PC-9 (cell line): Measurements from ENCODE around the gene ELMO1. TPM values are rescaled to one million over a fixed set of nuclear protein-coding genes. Genes with fewer than 3 reads are reported as not detected.

Experiments
- BruUV-seq: library from RNA; stranded (reverse); fragments of 400-500 nt; replicated peaks from 2 replicates; lab custom pipeline; 2021; lab: Mats Ljungman, UMichigan
- CTCF ChIA-PET: fragments of 300-600 bp; sonication (Branson Sonifier 250); formaldehyde crosslinking; loops from one replicate; lab custom pipeline; 2022; ENCODE audit warnings: antibody characterized with exemption; lab: Charles Lee
- POLR2A ChIA-PET: fragments of 300-600 bp; sonication (Branson Sonifier 250); formaldehyde crosslinking; loops from one replicate; lab custom pipeline; 2022; ENCODE audit warnings: antibody characterized with exemption; ENCODE audit not compliant: unreplicated experiment; lab: Charles Lee
- DNase-seq, 2 experiments: peaks; one replicate each; pipeline versions ENCODE4 v3.0.0 to v3.0.0-alpha.2; 2015 to 2022; ENCODE audit warnings: mixed read lengths in 1 of 2
- H2AFZ ChIP-seq: fragments of 200-600 bp; sonication (generic); 2 replicates; pipeline ENCODE4 v1.8.1; 2017; ENCODE audit warnings: antibody characterized with exemption
- H3F3A ChIP-seq: fragments of 200-600 bp; sonication (generic); 2 replicates; pipeline ENCODE4 v1.8.1; 2017; ENCODE audit warnings: antibody characterized with exemption, mild to moderate bottlenecking, low read depth; ENCODE audit not compliant: insufficient read depth
- H3K27ac ChIP-seq: fragments of 200-600 bp; sonication (generic); 2 replicates; pipeline ENCODE4 v1.6.1; 2016; ENCODE audit warnings: mixed run types
- H3K27me3 ChIP-seq: fragments of 200-600 bp; sonication (generic); 2 replicates; pipeline ENCODE4 v1.6.1; 2016; ENCODE audit warnings: low read depth, mixed run types; ENCODE audit not compliant: insufficient read depth
- H3K36me3 ChIP-seq: fragments of 200-600 bp; sonication (generic); 2 replicates; pipeline ENCODE4 v1.6.1; 2016; ENCODE audit warnings: low read depth, mixed run types
- H3K4me1 ChIP-seq: fragments of 200-600 bp; sonication (generic); replicated peaks from 2 replicates; pipeline ENCODE4 v1.6.1; 2016; ENCODE audit warnings: mixed run types; ENCODE audit not compliant: insufficient read depth
- H3K4me2 ChIP-seq: fragments of 200-600 bp; sonication (generic); 2 replicates; pipeline ENCODE4 v1.6.1; 2017; ENCODE audit warnings: mixed run types
- H3K4me3 ChIP-seq: fragments of 200-600 bp; sonication (generic); 2 replicates; pipeline ENCODE4 v1.6.1; 2016; ENCODE audit warnings: mixed run types
- H3K79me2 ChIP-seq: fragments of 200-600 bp; sonication (generic); 2 replicates; pipeline ENCODE4 v1.6.1; 2017; ENCODE audit warnings: low read depth, mixed run types
- H3K9me2 ChIP-seq: fragments of 200-600 bp; sonication (generic); 2 replicates; pipeline ENCODE4 v1.8.1; 2017; ENCODE audit warnings: mild to moderate bottlenecking; ENCODE audit not compliant: insufficient read depth
- H3K9me3 ChIP-seq: fragments of 200-600 bp; sonication (generic); 2 replicates; pipeline ENCODE4 v1.8.1; 2016; ENCODE audit warnings: low read depth; ENCODE audit not compliant: insufficient read depth
- H4K20me1 ChIP-seq: fragments of 200-600 bp; sonication (generic); 2 replicates; pipeline ENCODE4 v1.8.1; 2017; ENCODE audit not compliant: insufficient read depth
- CTCF ChIP-seq: fragments of 200-600 bp; sonication (generic); conservative IDR thresholded peaks from 2 replicates; pipeline ENCODE4 v1.6.1; 2017; ENCODE audit warnings: mixed run types, antibody characterized with exemption, mild to moderate bottlenecking, moderate library complexity
- EZH2 ChIP-seq: fragments of 200-600 bp; sonication (generic); IDR thresholded peaks from 2 replicates; pipeline ENCODE4 v1.8.0; 2017; ENCODE audit warnings: antibody characterized with exemption, low read depth
- intact Hi-C: fragments of 100-400 bp; cut with micrococcal nuclease; formaldehyde crosslinking; loops from one replicate; pipeline ENCODE4 v1.10.0; 2022; ENCODE audit not compliant: unreplicated experiment
- total RNA-seq: library from RNA; stranded (reverse); gene quantifications from 2 replicates; pipeline ENCODE4 v1.2.3, GENCODE V29; 2021

ELMO1 gene
- total RNA-seq, 1 experiment from 2014 or later: 4.8 TPM

DNA sequence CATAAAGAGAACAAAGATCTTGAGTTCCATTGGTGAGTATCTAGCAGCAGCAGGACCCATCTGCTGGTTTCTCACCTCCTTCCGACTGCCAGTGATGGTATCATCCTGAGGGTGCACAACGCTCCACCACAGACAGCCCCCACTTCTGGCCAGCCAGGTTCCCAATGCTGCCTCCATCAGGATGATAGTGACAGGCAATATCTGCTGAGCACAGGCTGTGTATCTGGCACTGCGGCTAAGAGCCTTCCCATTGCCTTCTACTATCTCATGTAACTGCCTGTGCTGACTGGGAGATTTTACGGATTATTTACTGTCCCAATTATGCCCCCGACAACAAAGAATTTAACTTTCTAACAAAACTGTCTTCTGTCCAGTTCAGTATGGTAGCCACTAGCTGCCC is 372.0 kb downstream of the ELMO1 start:
- no peak overlapping the region for H3K4me2 ChIP-seq
- H3K4me3 ChIP-seq: no peak overlapping the region
- intact Hi-C loops: no loop called here
- BruUV-seq: no TSS peak
- no peak for TF ChIP-seq EZH2
- no peak for TF ChIP-seq CTCF
- no peaks in the 10 kb centered on the region for H3K9me2 ChIP-seq
- no peaks in the 10 kb centered on the region for H3K79me2 ChIP-seq
- ChIA-PET CTCF (no interaction called here), POLR2A (no interaction called here)
- DNase-seq: no peak
- no peak overlapping the region for H3K27ac ChIP-seq
- no peaks in the 10 kb centered on the region for H3F3A ChIP-seq
- no peaks in the 10 kb centered on the region for H3K9me3 ChIP-seq
- H3K4me1 ChIP-seq: no peaks in the 10 kb centered on the region
- H2AFZ ChIP-seq: no peak overlapping the region
- peaks cover 42% of the 10 kb centered on the region for H3K27me3 ChIP-seq
- H3K36me3 ChIP-seq: no peaks in the 10 kb centered on the region
- no peaks in the 10 kb centered on the region for H4K20me1 ChIP-seq

DNA sequence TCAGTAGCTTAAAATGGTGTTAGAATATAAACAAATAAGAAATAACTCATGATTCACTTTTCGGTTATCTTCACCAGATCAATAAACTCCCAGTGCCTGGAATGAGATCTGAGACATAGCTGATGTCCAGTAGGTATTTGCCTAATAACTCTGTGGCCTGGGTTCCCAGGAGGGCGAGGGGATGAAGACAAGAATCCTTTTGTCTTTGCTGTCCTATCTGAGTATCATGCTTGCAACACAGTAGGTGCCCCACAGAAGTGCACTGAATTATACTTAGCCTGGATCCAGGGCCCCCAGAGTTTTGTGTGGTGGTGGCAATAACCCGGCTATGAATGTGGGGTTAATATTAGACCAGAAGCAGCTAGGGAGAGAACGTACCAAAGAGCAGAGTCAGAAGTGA is 374.3 kb downstream of the ELMO1 start:
- POLR2A ChIA-PET: no interaction called here
- TF ChIP-seq CTCF (no peak), EZH2 (no peak)
- BruUV-seq: no TSS peak
- H3K4me3 ChIP-seq: no peak overlapping the region
- H3K9me3 ChIP-seq: no peaks in the 10 kb centered on the region
- no peak overlapping the region for H2AFZ ChIP-seq
- no peaks in the 10 kb centered on the region for H3K4me1 ChIP-seq
- peaks cover 42% of the 10 kb centered on the region for H3K27me3 ChIP-seq
- H4K20me1 ChIP-seq: no peaks in the 10 kb centered on the region
- no peaks in the 10 kb centered on the region for H3K79me2 ChIP-seq
- intact Hi-C loops: no loop called here
- H3K27ac ChIP-seq: no peak overlapping the region
- no peak overlapping the region for H3K4me2 ChIP-seq
- DNase-seq: no peak
- CTCF ChIA-PET: no interaction called here
- H3K36me3 ChIP-seq: no peaks in the 10 kb centered on the region
- no peaks in the 10 kb centered on the region for H3K9me2 ChIP-seq
- no peaks in the 10 kb centered on the region for H3F3A ChIP-seq

GRCh38 chr7:37071124-37071523 is 377.5 kb downstream of the ELMO1 start:
- Histone ChIP-seq H2AFZ (no peak overlapping the region), H3F3A (no peaks in the 10 kb centered on the region), H3K36me3 (no peaks in the 10 kb centered on the region), H3K4me3 (no peak overlapping the region), H3K4me1 (no peaks in the 10 kb centered on the region), H4K20me1 (no peaks in the 10 kb centered on the region), H3K27me3 (peaks cover 33% of the 10 kb centered on the region), H3K79me2 (no peaks in the 10 kb centered on the region), H3K9me3 (no peaks in the 10 kb centered on the region), H3K4me2 (no peak overlapping the region), H3K9me2 (no peaks in the 10 kb centered on the region), H3K27ac (no peak overlapping the region)
- ChIA-PET POLR2A (no interaction called here), CTCF (no interaction called here)
- no peak for TF ChIP-seq EZH2
- no peak for TF ChIP-seq CTCF
- intact Hi-C loops: no loop called here
- DNase-seq: no peak
- BruUV-seq: no TSS peak
